Measurements from ENCODE around the gene ACBD7.

GRCh38 chr10:15088428-15089261 is at the start of gene ACBD7:
- TF ChIP-seq POLR2A (IDR thresholded peaks at IDR 0.05) (no peak), POLR2AphosphoS5 (IDR thresholded peaks at IDR 0.05) (no peak), CTCF (IDR thresholded peaks at IDR 0.05) (peak; percentile 65 to 76 (median 68))
